ENCODE results near the gene TAS2R50.

- TF ChIP-seq CTCF (IDR thresholded peaks at IDR 0.05; ENCODE audit: insufficient read depth, low read length) = no peak
- no peak for TF ChIP-seq GABPA (IDR thresholded peaks at IDR 0.05; ENCODE audit: low read depth)
- no peak for TF ChIP-seq POLR2AphosphoS5 (IDR thresholded peaks at IDR 0.05; ENCODE audit: low read depth)
- no peak for TF ChIP-seq SPI1 (IDR thresholded peaks at IDR 0.05; ENCODE audit: borderline replicate concordance, low read depth)
- TF ChIP-seq REST (IDR thresholded peaks at IDR 0.05; ENCODE audit: insufficient replicate concordance, low read depth) = no peak
Measured at GRCh38 chr12:10956085-10956484, 30.6 kb downstream of the TAS2R50 start.
